ENCODE data around the gene EPHB1. TPM values are rescaled to one million over a fixed set of nuclear protein-coding genes. Genes with fewer than 3 reads are reported as not detected.

Gene EPHB1
- polyA plus RNA-seq, 1 of the 3 experiments (the other 2 are of a cell fraction), result 1.2 TPM

DNA sequence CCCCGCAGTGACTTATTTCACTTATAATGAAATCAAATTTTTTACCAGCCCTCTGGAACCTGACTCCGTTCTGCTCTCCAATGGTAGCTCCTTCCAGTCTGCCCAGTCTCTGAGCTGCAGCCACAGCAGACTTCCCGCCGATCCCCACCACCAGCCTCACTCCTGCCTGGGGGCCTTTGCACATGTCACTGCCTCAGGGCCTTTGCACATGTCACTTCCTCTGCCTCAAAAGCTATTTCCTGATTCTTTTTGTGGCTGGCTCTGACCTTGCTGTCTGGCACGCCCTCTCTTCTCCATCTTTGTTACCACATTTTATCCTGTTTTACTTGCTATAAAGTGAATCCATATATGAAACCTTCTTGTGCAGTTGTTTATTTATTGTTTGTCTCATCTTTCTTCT, 277.4 kb downstream of the EPHB1 start:
- 32% methylated on average over 5 of the region's 5 CpGs for WGBS (ENCODE audit: low lambda C conversion rate)
- DNase-seq, result no peak
- Histone ChIP-seq H3K27me3 (ENCODE audit: insufficient read depth) (no peaks in the 10 kb centered on the region), H3K9ac (no peak overlapping the region), H3K4me2 (no peak overlapping the region), H3K4me3 (ENCODE audit: low read depth in 2 of 2, low read length in 1 of 2) (no peak overlapping the region), H3K79me2 (ENCODE audit: insufficient read depth) (no peaks in the 10 kb centered on the region), H3K9me3 (no peaks in the 10 kb centered on the region), H3K9me2 (no peaks in the 10 kb centered on the region), H2AFZ (ENCODE audit: low read depth) (no peak overlapping the region), H3K4me1 (ENCODE audit: control insufficient read depth in 1 of 2, insufficient read depth in 2 of 2, low read depth in 1 of 2, low read length in 1 of 2) (no peaks in the 10 kb centered on the region), H3F3A (replicated peaks; ENCODE audit: insufficient read depth) (no peaks in the 10 kb centered on the region), H3K27ac (ENCODE audit: low read depth in 2 of 2, low read length in 1 of 2) (no peak overlapping the region), H4K20me1 (ENCODE audit: insufficient read depth) (no peaks in the 10 kb centered on the region), H3K36me3 (replicated peaks in 1 of 2; ENCODE audit: control insufficient read depth in 1 of 2, insufficient read depth in 2 of 2, low read length in 1 of 2) (no peaks in the 10 kb centered on the region)
- ChIA-PET CTCF (interaction anchor here (0.7 kb wide), 1 partner anchor 993 kb away, joined by 3 read pairs; no protein-coding TSS in a partner anchor), POLR2A (no interaction called here)
- TF ChIP-seq SIN3A (IDR thresholded peaks at IDR 0.05; ENCODE audit: borderline replicate concordance, low read depth, low read length), result no peak
- no peak for TF ChIP-seq TAF1 (IDR thresholded peaks at IDR 0.05; ENCODE audit: borderline replicate concordance, low read depth, low read length)
- TF ChIP-seq, protein P1, sequence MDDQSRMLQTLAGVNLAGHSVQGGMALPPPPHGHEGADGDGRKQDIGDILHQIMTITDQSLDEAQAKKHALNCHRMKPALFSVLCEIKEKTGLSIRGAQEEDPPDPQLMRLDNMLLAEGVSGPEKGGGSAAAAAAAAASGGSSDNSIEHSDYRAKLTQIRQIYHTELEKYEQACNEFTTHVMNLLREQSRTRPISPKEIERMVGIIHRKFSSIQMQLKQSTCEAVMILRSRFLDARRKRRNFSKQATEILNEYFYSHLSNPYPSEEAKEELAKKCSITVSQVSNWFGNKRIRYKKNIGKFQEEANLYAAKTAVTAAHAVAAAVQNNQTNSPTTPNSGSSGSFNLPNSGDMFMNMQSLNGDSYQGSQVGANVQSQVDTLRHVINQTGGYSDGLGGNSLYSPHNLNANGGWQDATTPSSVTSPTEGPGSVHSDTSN (IDR thresholded peaks at IDR 0.05), result no peak
- TF ChIP-seq, protein P2, sequence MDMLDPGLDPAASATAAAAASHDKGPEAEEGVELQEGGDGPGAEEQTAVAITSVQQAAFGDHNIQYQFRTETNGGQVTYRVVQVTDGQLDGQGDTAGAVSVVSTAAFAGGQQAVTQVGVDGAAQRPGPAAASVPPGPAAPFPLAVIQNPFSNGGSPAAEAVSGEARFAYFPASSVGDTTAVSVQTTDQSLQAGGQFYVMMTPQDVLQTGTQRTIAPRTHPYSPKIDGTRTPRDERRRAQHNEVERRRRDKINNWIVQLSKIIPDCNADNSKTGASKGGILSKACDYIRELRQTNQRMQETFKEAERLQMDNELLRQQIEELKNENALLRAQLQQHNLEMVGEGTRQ (IDR thresholded peaks at IDR 0.05; ENCODE audit: borderline replicate concordance, low read depth, low read length), result no peak
- no peak for TF ChIP-seq RCOR1 (IDR thresholded peaks at IDR 0.05; ENCODE audit: low read length)
- no peak for TF ChIP-seq RXRA (IDR thresholded peaks at IDR 0.05; ENCODE audit: borderline replicate concordance, low read depth)
- no peak for TF ChIP-seq MXI1 (IDR thresholded peaks at IDR 0.05; ENCODE audit: low read depth, low read length)
- no peak for TF ChIP-seq GATA2 (CRISPR knock-in tag; IDR thresholded peaks at IDR 0.05)
- no peak for TF ChIP-seq NRF1 (IDR thresholded peaks at IDR 0.05; ENCODE audit: low read depth, low read length)
- no peak for TF ChIP-seq USF1 (IDR thresholded peaks at IDR 0.05; ENCODE audit: borderline replicate concordance, low read depth)
- TF ChIP-seq, protein P3, sequence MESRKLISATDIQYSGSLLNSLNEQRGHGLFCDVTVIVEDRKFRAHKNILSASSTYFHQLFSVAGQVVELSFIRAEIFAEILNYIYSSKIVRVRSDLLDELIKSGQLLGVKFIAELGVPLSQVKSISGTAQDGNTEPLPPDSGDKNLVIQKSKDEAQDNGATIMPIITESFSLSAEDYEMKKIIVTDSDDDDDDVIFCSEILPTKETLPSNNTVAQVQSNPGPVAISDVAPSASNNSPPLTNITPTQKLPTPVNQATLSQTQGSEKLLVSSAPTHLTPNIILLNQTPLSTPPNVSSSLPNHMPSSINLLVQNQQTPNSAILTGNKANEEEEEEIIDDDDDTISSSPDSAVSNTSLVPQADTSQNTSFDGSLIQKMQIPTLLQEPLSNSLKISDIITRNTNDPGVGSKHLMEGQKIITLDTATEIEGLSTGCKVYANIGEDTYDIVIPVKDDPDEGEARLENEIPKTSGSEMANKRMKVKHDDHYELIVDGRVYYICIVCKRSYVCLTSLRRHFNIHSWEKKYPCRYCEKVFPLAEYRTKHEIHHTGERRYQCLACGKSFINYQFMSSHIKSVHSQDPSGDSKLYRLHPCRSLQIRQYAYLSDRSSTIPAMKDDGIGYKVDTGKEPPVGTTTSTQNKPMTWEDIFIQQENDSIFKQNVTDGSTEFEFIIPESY (IDR thresholded peaks at IDR 0.05; ENCODE audit: borderline replicate concordance, low read depth), result no peak
- TF ChIP-seq, protein P4, sequence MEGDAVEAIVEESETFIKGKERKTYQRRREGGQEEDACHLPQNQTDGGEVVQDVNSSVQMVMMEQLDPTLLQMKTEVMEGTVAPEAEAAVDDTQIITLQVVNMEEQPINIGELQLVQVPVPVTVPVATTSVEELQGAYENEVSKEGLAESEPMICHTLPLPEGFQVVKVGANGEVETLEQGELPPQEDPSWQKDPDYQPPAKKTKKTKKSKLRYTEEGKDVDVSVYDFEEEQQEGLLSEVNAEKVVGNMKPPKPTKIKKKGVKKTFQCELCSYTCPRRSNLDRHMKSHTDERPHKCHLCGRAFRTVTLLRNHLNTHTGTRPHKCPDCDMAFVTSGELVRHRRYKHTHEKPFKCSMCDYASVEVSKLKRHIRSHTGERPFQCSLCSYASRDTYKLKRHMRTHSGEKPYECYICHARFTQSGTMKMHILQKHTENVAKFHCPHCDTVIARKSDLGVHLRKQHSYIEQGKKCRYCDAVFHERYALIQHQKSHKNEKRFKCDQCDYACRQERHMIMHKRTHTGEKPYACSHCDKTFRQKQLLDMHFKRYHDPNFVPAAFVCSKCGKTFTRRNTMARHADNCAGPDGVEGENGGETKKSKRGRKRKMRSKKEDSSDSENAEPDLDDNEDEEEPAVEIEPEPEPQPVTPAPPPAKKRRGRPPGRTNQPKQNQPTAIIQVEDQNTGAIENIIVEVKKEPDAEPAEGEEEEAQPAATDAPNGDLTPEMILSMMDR (IDR thresholded peaks at IDR 0.05), result no peak
- TF ChIP-seq YY1 (IDR thresholded peaks at IDR 0.05; ENCODE audit: low read depth), result no peak
- TF ChIP-seq RAD21 (IDR thresholded peaks at IDR 0.05; ENCODE audit: low read length), result no peak
